Left ventricle myocardium inferior (tissue), 1 donor: ENCODE results near the gene CLEC16A. TPM values are rescaled to one million over a fixed set of nuclear protein-coding genes. Genes with fewer than 3 reads are reported as not detected.

ENCODE experiments used
- DNase-seq: peaks from one replicate; pipeline ENCODE4 v3.0.0-alpha.2; 2020
- H3K27ac ChIP-seq: fragments of 200-600 bp; replicated peaks from 2 replicates; pipeline ENCODE4 v1.8.0; 2021
- H3K27me3 ChIP-seq: fragments of 200-600 bp; 2 replicates; pipeline ENCODE4 v1.8.0; 2021; ENCODE audit warnings: low read depth
- H3K36me3 ChIP-seq: fragments of 200-600 bp; 2 replicates; pipeline ENCODE4 v1.8.0; 2021
- H3K4me1 ChIP-seq: fragments of 200-600 bp; 2 replicates; pipeline ENCODE4 v1.8.0; 2021
- H3K4me3 ChIP-seq: fragments of 200-600 bp; 2 replicates; pipeline ENCODE4 v1.8.0; 2021; ENCODE audit warnings: mild to moderate bottlenecking, moderate library complexity
- H3K9me3 ChIP-seq: fragments of 200-600 bp; replicated peaks from 2 replicates; pipeline ENCODE4 v1.8.0; 2021
- intact Hi-C: fragments of 100-400 bp; cut with micrococcal nuclease; formaldehyde crosslinking; loops from one replicate; pipeline ENCODE4 v1.11.0; 2022
- total RNA-seq: library from RNA; stranded (reverse); fragmentation: NEBNext Ultra II Directional; extraction: Animal tissue kit (Norgen Biotek cat#: 25700); gene quantifications from one replicate; pipeline ENCODE4 v1.2.1, GENCODE V29; 2021
- TF ChIP-seq, protein P1 (sequence below): fragments of 200-600 bp; IDR thresholded peaks from 2 replicates; pipeline ENCODE4 v1.8.0; 2021; ENCODE audit warnings: antibody characterized with exemption, mild to moderate bottlenecking, borderline replicate concordance
- donor health status: DM: no; HTN: yes; CAD: no; lungs with severe emphysema.

The CLEC16A gene
- total RNA-seq, 1 donor from 2014 or later = 24.6 TPM

- Histone ChIP-seq H3K36me3 (peaks cover 63% of the 10 kb centered on the region), H3K4me3 (no peak overlapping the region), H3K9me3 (no peaks in the 10 kb centered on the region), H3K27ac (no peak overlapping the region), H3K27me3 (no peaks in the 10 kb centered on the region), H3K4me1 (no peaks in the 10 kb centered on the region)
- DNase-seq = no peak
- intact Hi-C loops = no loop called here
- TF ChIP-seq, protein P1, sequence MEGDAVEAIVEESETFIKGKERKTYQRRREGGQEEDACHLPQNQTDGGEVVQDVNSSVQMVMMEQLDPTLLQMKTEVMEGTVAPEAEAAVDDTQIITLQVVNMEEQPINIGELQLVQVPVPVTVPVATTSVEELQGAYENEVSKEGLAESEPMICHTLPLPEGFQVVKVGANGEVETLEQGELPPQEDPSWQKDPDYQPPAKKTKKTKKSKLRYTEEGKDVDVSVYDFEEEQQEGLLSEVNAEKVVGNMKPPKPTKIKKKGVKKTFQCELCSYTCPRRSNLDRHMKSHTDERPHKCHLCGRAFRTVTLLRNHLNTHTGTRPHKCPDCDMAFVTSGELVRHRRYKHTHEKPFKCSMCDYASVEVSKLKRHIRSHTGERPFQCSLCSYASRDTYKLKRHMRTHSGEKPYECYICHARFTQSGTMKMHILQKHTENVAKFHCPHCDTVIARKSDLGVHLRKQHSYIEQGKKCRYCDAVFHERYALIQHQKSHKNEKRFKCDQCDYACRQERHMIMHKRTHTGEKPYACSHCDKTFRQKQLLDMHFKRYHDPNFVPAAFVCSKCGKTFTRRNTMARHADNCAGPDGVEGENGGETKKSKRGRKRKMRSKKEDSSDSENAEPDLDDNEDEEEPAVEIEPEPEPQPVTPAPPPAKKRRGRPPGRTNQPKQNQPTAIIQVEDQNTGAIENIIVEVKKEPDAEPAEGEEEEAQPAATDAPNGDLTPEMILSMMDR = no peak
These were observed 112.8 kb downstream of the CLEC16A start for GRCh38 chr16:11056993-11057649.

DNA sequence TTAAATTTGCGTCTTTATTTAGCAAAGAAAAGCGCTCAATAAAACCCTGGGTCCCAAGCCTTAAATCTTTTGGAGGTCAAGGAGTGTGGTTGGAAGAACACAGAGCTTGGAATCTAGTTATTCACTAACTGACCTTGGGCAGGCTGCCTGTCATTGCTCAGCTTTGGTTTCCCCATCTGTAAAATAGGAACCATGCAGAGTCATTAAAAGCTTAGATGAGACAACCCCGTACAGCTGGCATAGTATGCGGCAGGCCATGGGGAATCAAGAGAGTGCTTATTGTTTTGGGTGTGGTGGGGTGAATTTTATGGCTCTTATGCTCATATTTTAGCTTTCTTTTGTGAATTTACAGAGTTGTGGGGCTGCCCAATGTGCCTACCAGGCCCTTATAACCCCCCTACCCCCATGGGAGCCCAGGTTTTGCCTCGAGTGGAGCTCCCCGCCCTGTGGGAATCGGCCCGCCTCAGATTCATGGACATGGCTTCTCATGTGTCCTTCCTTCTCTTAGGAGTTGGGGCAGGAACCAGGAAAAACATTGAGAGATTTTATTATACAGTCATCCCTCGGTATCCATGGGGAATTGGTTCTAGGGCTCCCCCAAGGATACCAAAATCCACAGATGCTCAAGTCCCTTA lies 113.5 kb downstream of the CLEC16A start:
- no peak overlapping the region for H3K27ac ChIP-seq
- TF ChIP-seq, protein P1 = no peak
- H3K4me1 ChIP-seq = no peaks in the 10 kb centered on the region
- no peak for DNase-seq
- H3K4me3 ChIP-seq = no peak overlapping the region
- H3K27me3 ChIP-seq = no peaks in the 10 kb centered on the region
- no peaks in the 10 kb centered on the region for H3K9me3 ChIP-seq
- intact Hi-C loops = no loop called here
- peaks cover 62% of the 10 kb centered on the region for H3K36me3 ChIP-seq

DNA sequence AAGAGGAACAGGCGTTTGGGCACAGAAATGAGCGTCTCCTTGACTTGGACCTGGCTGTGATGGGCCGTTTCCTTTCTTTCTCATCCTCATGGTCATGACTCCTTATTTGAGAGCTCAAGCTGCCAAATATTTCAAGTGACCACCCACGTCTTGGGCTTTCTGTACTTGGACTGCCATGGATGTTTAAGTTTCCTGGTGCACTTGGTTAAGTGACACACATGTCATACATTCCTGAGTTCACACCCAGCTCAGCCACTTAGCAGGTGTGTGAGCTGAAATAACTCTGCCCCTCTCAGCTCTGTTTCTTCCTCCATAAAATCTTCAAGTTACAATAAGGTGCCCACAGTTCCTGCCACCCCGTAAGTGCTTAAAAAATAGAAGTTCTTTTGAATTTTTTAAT lies 114.5 kb downstream of the CLEC16A start:
- Histone ChIP-seq H3K4me3 (no peak overlapping the region), H3K36me3 (peaks cover 54% of the 10 kb centered on the region), H3K27me3 (no peaks in the 10 kb centered on the region), H3K4me1 (no peaks in the 10 kb centered on the region), H3K9me3 (no peaks in the 10 kb centered on the region), H3K27ac (no peak overlapping the region)
- intact Hi-C loops = no loop called here
- TF ChIP-seq, protein P1 = no peak
- DNase-seq = no peak

DNA sequence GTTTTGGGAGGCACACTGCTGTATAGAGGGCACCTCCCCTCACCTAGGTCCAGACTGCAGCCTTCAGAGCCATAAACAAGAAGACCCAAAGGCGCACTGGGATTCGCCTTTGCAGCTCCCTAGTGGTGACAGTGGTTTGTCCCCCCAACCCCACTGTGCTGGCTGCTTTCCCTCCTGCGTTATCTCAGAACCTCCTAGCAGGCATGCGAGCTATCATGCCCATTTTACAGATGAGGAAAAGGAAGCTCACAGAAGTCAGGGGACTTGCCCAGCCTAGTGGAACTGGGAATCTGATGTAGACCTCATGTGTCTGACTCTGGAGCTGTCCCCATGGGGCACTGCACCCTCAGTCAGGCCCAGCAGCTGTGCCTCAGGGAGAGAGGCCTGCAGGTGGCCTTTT lies 115.2 kb downstream of the CLEC16A start:
- H3K36me3 ChIP-seq = peaks cover 57% of the 10 kb centered on the region
- no peaks in the 10 kb centered on the region for H3K27me3 ChIP-seq
- no peak overlapping the region for H3K27ac ChIP-seq
- H3K9me3 ChIP-seq = no peaks in the 10 kb centered on the region
- TF ChIP-seq, protein P1 = no peak
- no peaks in the 10 kb centered on the region for H3K4me1 ChIP-seq
- no peak overlapping the region for H3K4me3 ChIP-seq
- DNase-seq = no peak
- intact Hi-C loops = no loop called here

DNA sequence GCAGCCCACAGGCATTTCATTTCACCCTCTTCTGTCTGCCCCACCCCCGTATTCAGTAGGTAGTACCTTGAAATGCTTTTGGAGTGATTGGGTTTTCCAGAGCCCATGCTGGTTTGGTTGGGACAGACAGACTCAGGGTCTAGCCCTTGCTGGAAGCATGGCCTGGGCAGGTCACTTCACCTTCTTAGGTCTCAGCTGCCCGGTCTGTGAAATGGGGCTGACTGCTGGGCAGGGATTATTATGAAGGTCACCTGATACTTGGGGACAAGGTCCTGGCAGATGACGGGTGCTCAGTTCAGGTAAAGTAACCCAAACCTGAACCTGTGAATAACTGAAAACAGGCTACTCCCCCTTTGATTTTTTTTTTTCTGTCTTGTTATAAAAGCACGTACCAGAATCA lies 116.0 kb downstream of the CLEC16A start:
- TF ChIP-seq, protein P1 = no peak

More for the DNA sequence above, 116.0 kb downstream of the CLEC16A start:
- H3K4me1 ChIP-seq = no peaks in the 10 kb centered on the region
- no peak for DNase-seq
- no peak overlapping the region for H3K4me3 ChIP-seq
- H3K27ac ChIP-seq = no peak overlapping the region
- no peaks in the 10 kb centered on the region for H3K9me3 ChIP-seq
- H3K27me3 ChIP-seq = no peaks in the 10 kb centered on the region
- peaks cover 63% of the 10 kb centered on the region for H3K36me3 ChIP-seq
- intact Hi-C loops = no loop called here
